Aorta (tissue), 5 donors: ENCODE data around the gene PODN. TPM values are rescaled to one million over a fixed set of nuclear protein-coding genes. Genes with fewer than 3 reads are reported as not detected.

Experiments
- ATAC-seq: fragments of 200-7000 bp; cut with Tn5 transposase; one replicate; pipeline ENCODE4 v1.9.1; 2022; ENCODE audit warnings: moderate library complexity; ENCODE audit not compliant: low FRiP score
- DNase-seq, 2 donors: peaks; one replicate each; pipeline ENCODE4 v3.0.0-alpha.2; 2020
- H3K27ac ChIP-seq, 2 donors: one replicate each; pipeline ENCODE4 v1.5.1; 2013; ENCODE audit warnings: low read length in 2 of 2, mild to moderate bottlenecking in 2 of 2, moderate library complexity in 2 of 2, control low read depth in 1 of 2, inconsistent platforms in 1 of 2, low read depth in 1 of 2
- H3K27me3 ChIP-seq, 2 donors: one replicate each; pipeline ENCODE4 v1.6.1; 2013; ENCODE audit warnings: control low read depth in 1 of 2, low read length in 1 of 2, mild to moderate bottlenecking in 1 of 2, moderate library complexity in 1 of 2; ENCODE audit not compliant: insufficient read depth in 2 of 2, control insufficient read depth in 1 of 2
- H3K36me3 ChIP-seq, 2 donors: one replicate each; pipeline ENCODE4 v1.6.1; 2013; ENCODE audit warnings: control low read depth in 1 of 2, low read length in 1 of 2, mild to moderate bottlenecking in 1 of 2; ENCODE audit not compliant: insufficient read depth in 2 of 2, control insufficient read depth in 1 of 2
- H3K4me1 ChIP-seq, 2 donors: one replicate each; pipeline ENCODE4 v1.6.1; 2013; ENCODE audit warnings: low read length in 2 of 2, control low read depth in 1 of 2, mild to moderate bottlenecking in 1 of 2, moderate library complexity in 1 of 2; ENCODE audit not compliant: insufficient read depth in 2 of 2, control insufficient read depth in 1 of 2
- H3K4me3 ChIP-seq, 2 donors: one replicate each; pipeline ENCODE4 v1.5.1; 2013; ENCODE audit warnings: low read length in 2 of 2, control low read depth in 1 of 2, mild to moderate bottlenecking in 1 of 2
- H3K9me3 ChIP-seq: one replicate; pipeline ENCODE4 v1.6.1; 2013; ENCODE audit warnings: mild to moderate bottlenecking, low read length; ENCODE audit not compliant: control insufficient read depth
- WGBS, 2 donors: extraction: QIAGEN DNeasy Blood & Tissue Kit; methylation state at CpG; one replicate each; pipeline ENCODE4 v1.1.7; 2013; 5-methylcytosine and 5-hydroxymethylcytosine counted together
- intact Hi-C, 2 donors: fragments of 100-400 bp; cut with DNase I; formaldehyde crosslinking; loops; one replicate each; pipeline versions ENCODE4 v1.14.2 to v1.15.0; 2022
- polyA plus RNA-seq, 2 donors: library from polyadenylated mRNA; stranded (reverse); fragments of 200-250 nt; gene quantifications; one replicate each; pipeline ENCODE4 v1.2.3, GENCODE V29; 2013
- total RNA-seq, 2 donors: library from RNA; stranded (reverse); fragmentation: NEBNext Ultra II Directional; extraction: Animal tissue kit (Norgen Biotek cat#: 25700); gene quantifications; one replicate each; pipeline ENCODE4 v1.2.1, GENCODE V29; 2021
- donor health status: healthy with polysubstance abuse.
- donor health status: Bipolar disorder and iron deficiency.
- donor health status: DM: no; HTN: no; CAD: no.
- donor health status: DM: no; HTN: no; CAD: no.
- donor health status: DM: yes; HTN: yes; CAD: no.

Gene PODN
- total and polyA plus RNA-seq, 4 donors, result 14.3 to 152 (median 53.8) TPM

DNA sequence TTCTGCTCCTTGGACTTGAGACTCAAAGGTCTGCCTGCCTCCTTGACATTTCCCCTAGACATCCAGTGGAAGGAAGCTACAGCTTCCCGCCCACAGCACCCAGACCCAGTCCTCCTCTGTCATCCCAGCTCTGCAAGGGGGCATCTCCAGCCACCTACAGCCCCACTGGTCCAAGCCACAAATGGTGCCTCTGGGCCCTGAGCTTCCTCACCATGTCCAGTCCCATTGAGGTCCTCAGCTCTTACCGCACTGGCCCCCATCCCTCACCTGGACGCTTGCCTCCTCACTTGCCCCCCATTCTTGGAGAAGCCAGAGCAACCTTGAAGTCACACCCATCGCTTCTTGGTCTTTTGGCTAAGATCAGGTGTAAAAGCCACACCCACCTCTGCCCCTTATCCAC is 13.2 kb downstream of the PODN start:
- ATAC-seq (no peak), DNase-seq (peak; percentile 32 to 40)
- Histone ChIP-seq H3K9me3 (no peaks in the 10 kb centered on the region), H3K36me3 (no peaks in the 10 kb centered on the region), H3K27me3 (no peaks in the 10 kb centered on the region), H3K4me1 (no peaks in the 10 kb centered on the region), H3K4me3 (no peak overlapping the region), H3K27ac (no peak overlapping the region)
- WGBS, 2 donors, result 95 to 99% methylated on average over 4 of the region's 4 CpGs
- intact Hi-C loops, result no loop called here

GRCh38 chr1:53075761-53076163 is 13.7 kb downstream of the PODN start:
- H3K4me3 ChIP-seq, result no peak overlapping the region
- H3K27ac ChIP-seq, result no peak overlapping the region
- intact Hi-C loops, result no loop called here
- no peaks in the 10 kb centered on the region for H3K4me1 ChIP-seq
- H3K27me3 ChIP-seq, result no peaks in the 10 kb centered on the region
- DNase-seq (peak; percentile 33 to 61), ATAC-seq (no peak)
- no peaks in the 10 kb centered on the region for H3K9me3 ChIP-seq
- WGBS, 2 donors, result 73 to 79% methylated on average over 8 of the region's 8 CpGs
- H3K36me3 ChIP-seq, result no peaks in the 10 kb centered on the region

- Histone ChIP-seq H3K9me3 (no peaks in the 10 kb centered on the region), H3K4me3 (no peak overlapping the region), H3K27me3 (no peaks in the 10 kb centered on the region), H3K27ac (no peak overlapping the region), H3K36me3 (no peaks in the 10 kb centered on the region), H3K4me1 (no peaks in the 10 kb centered on the region)
- peak; percentile 21 to 42 for DNase-seq
- intact Hi-C loops, result no loop called here
- ATAC-seq, result no peak
- WGBS, 2 donors, result 96% methylated on average over 9 of the region's 9 CpGs
Observed at GRCh38 chr1:53076165-53076564, 14.2 kb downstream of the PODN start.

GRCh38 chr1:53076721-53077598 is 14.9 kb downstream of the PODN start:
- intact Hi-C loops, result no loop called here
- 92 to 94% methylated on average over 19 of the region's 19 CpGs for WGBS, 2 donors
- no peak overlapping the region for H3K27ac ChIP-seq
- H3K4me1 ChIP-seq, result no peaks in the 10 kb centered on the region
- H3K4me3 ChIP-seq, result no peak overlapping the region
- DNase-seq, result peak; percentile 47 to 65
- H3K9me3 ChIP-seq, result no peaks in the 10 kb centered on the region
- H3K27me3 ChIP-seq, result no peaks in the 10 kb centered on the region
- ATAC-seq, result no peak
- H3K36me3 ChIP-seq, result no peaks in the 10 kb centered on the region

DNA sequence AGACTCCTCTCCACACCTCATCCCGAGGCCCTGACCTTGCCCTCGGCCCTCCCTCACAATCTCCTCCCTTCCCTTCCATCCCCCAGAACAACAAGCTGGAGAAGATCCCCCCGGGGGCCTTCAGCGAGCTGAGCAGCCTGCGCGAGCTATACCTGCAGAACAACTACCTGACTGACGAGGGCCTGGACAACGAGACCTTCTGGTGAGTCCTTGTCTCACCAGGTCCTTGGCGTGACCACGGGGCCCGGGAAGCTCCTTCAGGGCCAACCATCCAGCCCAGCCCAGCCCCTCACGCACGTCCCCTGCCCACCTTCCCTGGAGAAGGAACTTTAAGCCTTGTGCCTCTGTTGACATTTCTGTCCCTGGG is 15.6 kb downstream of the PODN start:
- DNase-seq (peak; percentile 42 to 51), ATAC-seq (no peak)
- Histone ChIP-seq H3K36me3 (no peaks in the 10 kb centered on the region), H3K4me1 (no peaks in the 10 kb centered on the region), H3K27me3 (no peaks in the 10 kb centered on the region), H3K9me3 (no peaks in the 10 kb centered on the region), H3K4me3 (no peak overlapping the region), H3K27ac (no peak overlapping the region)
- 95 to 96% methylated on average over 13 of the region's 13 CpGs for WGBS, 2 donors
- intact Hi-C loops, result no loop called here

- no peaks in the 10 kb centered on the region for H3K9me3 ChIP-seq
- ATAC-seq (no peak), DNase-seq (peak; percentile 40 to 75)
- no peaks in the 10 kb centered on the region for H3K27me3 ChIP-seq
- H3K27ac ChIP-seq, result no peak overlapping the region
- no peaks in the 10 kb centered on the region for H3K36me3 ChIP-seq
- intact Hi-C loops, result no loop called here
- WGBS, 2 donors, result 94% methylated on average over 46 of the region's 46 CpGs
- no peak overlapping the region for H3K4me3 ChIP-seq
- H3K4me1 ChIP-seq, result no peaks in the 10 kb centered on the region
Observed at GRCh38 chr1:53078333-53079101, 16.5 kb downstream of the PODN start.

GRCh38 chr1:53079251-53079650 is 17.2 kb downstream of the PODN start:
- peak; percentile 23 to 67 for DNase-seq
- Histone ChIP-seq H3K4me3 (no peak overlapping the region), H3K36me3 (no peaks in the 10 kb centered on the region), H3K27ac (no peak overlapping the region), H3K9me3 (no peaks in the 10 kb centered on the region), H3K4me1 (no peaks in the 10 kb centered on the region), H3K27me3 (no peaks in the 10 kb centered on the region)
- WGBS, 2 donors, result 88 to 91% methylated on average over 4 of the region's 4 CpGs
- intact Hi-C loops, result no loop called here
- no peak for ATAC-seq

DNA sequence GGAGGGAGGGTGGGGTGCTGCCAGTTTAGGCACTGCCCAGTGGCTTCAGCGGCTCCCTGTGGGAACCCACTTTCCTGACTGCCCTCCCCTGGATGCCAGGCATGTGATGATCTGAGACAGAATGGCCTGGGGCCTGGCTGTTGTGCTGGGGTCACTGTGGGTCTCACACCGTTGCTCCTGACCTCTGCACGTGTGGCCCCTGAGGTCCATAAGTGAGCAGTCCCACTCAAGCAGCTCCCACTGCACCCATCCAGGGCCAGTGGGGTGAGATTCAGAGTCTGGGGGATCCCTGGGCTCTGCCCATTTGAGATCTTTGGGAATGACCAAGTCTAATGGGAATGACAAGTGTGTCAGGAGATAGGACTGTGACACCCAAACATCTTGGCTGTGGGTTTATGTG is 18.0 kb downstream of the PODN start:
- no peaks in the 10 kb centered on the region for H3K9me3 ChIP-seq
- ATAC-seq (no peak), DNase-seq (peak; percentile 10 to 35)
- H3K36me3 ChIP-seq, result no peaks in the 10 kb centered on the region
- no peaks in the 10 kb centered on the region for H3K27me3 ChIP-seq
- no peak overlapping the region for H3K4me3 ChIP-seq
- 56 to 63% methylated on average over 3 of the region's 3 CpGs for WGBS, 2 donors
- H3K27ac ChIP-seq, result no peak overlapping the region
- intact Hi-C loops, result no loop called here
- H3K4me1 ChIP-seq, result no peaks in the 10 kb centered on the region

GRCh38 chr1:53080769-53081168 is 18.8 kb downstream of the PODN start:
- H3K27ac ChIP-seq, result no peak overlapping the region
- no peaks in the 10 kb centered on the region for H3K27me3 ChIP-seq
- no peak overlapping the region for H3K4me3 ChIP-seq
- no peak for ATAC-seq
- WGBS, 2 donors, result 85 to 86% methylated on average over 15 of the region's 15 CpGs
- intact Hi-C loops, result no loop called here
- H3K9me3 ChIP-seq, result no peaks in the 10 kb centered on the region
- H3K4me1 ChIP-seq, result no peaks in the 10 kb centered on the region
- DNase-seq, result peak in 1 of 2 donors; percentile 73
- no peaks in the 10 kb centered on the region for H3K36me3 ChIP-seq
